ENCODE measurements around the gene NUDT16L1.

Gene NUDT16L1

GRCh38 chr16:4667203-4667963 is 26.0 kb upstream of the NUDT16L1 start:
- Histone ChIP-seq H4K5ac (ENCODE audit: low read length) (no peak overlapping the region), H2BK5ac (ENCODE audit: low read length) (no peak overlapping the region), H3K27ac (ENCODE audit: low read depth, low read length) (no peak overlapping the region), H3K56ac (ENCODE audit: low read length) (no peak overlapping the region), H2BK15ac (replicated peaks; ENCODE audit: low read depth) (no peak overlapping the region), H3K79me1 (ENCODE audit: low read length) (no peaks in the 10 kb centered on the region), H3K4me1 (ENCODE audit: control insufficient read depth, low read depth, low read length) (no peaks in the 10 kb centered on the region), H3K36me3 (ENCODE audit: control insufficient read depth, insufficient read depth, low read length) (peaks cover 6% of the 10 kb centered on the region), H3K18ac (ENCODE audit: low read length) (no peak overlapping the region), H3K4me2 (ENCODE audit: low read length) (no peak overlapping the region), H3K79me2 (ENCODE audit: control insufficient read depth, insufficient read depth, low read length) (no peaks in the 10 kb centered on the region), H2AK5ac (ENCODE audit: low read length) (no peak overlapping the region), H3K9ac (ENCODE audit: low read length) (no peak overlapping the region), H3K4me3 (ENCODE audit: low read length) (no peak overlapping the region), H4K8ac (ENCODE audit: low read depth, low read length) (no peak overlapping the region), H3K4ac (ENCODE audit: low read depth, low read length) (no peak overlapping the region), H2BK120ac (ENCODE audit: low read depth, low read length) (no peak overlapping the region), H3K27me3 (ENCODE audit: insufficient read depth, low read length, poor library complexity) (no peaks in the 10 kb centered on the region), H3K23ac (ENCODE audit: low read length) (no peak overlapping the region)
- no peak for DNase-seq
- WGBS (ENCODE audit: extremely low coverage, insufficient coverage, low lambda C conversion rate) = no CpG with 5 or more reads among the region's 20 CpGs

GRCh38 chr16:4668313-4668960 is 24.9 kb upstream of the NUDT16L1 start:
- Histone ChIP-seq H3K4me2 (ENCODE audit: low read length) (no peak overlapping the region), H3K4me3 (ENCODE audit: low read length) (no peak overlapping the region), H3K9ac (ENCODE audit: low read length) (no peak overlapping the region), H3K4ac (ENCODE audit: low read depth, low read length) (no peak overlapping the region), H3K56ac (ENCODE audit: low read length) (no peak overlapping the region), H3K27me3 (ENCODE audit: insufficient read depth, low read length, poor library complexity) (no peaks in the 10 kb centered on the region), H2BK120ac (ENCODE audit: low read depth, low read length) (no peak overlapping the region), H4K8ac (ENCODE audit: low read depth, low read length) (no peak overlapping the region), H2BK5ac (ENCODE audit: low read length) (no peak overlapping the region), H3K18ac (ENCODE audit: low read length) (no peak overlapping the region), H4K5ac (ENCODE audit: low read length) (no peak overlapping the region), H2AK5ac (ENCODE audit: low read length) (no peak overlapping the region), H3K36me3 (ENCODE audit: control insufficient read depth, insufficient read depth, low read length) (peaks cover 6% of the 10 kb centered on the region), H3K4me1 (ENCODE audit: control insufficient read depth, low read depth, low read length) (no peaks in the 10 kb centered on the region), H3K79me1 (ENCODE audit: low read length) (no peaks in the 10 kb centered on the region), H3K23ac (ENCODE audit: low read length) (no peak overlapping the region), H2BK15ac (replicated peaks; ENCODE audit: low read depth) (no peak overlapping the region), H3K79me2 (ENCODE audit: control insufficient read depth, insufficient read depth, low read length) (no peaks in the 10 kb centered on the region), H3K27ac (ENCODE audit: low read depth, low read length) (no peak overlapping the region)
- DNase-seq = no peak
- WGBS (ENCODE audit: extremely low coverage, insufficient coverage, low lambda C conversion rate) = 100% methylated on average over 9 of the region's 10 CpGs

- Histone ChIP-seq H3K23ac (ENCODE audit: low read length) (peak overlapping the region; percentile 66), H4K8ac (ENCODE audit: low read depth, low read length) (no peak overlapping the region), H3K79me2 (ENCODE audit: control insufficient read depth, insufficient read depth, low read length) (no peaks in the 10 kb centered on the region), H3K79me1 (ENCODE audit: low read length) (no peaks in the 10 kb centered on the region), H2BK120ac (ENCODE audit: low read depth, low read length) (no peak overlapping the region), H3K4me2 (ENCODE audit: low read length) (no peak overlapping the region), H4K5ac (ENCODE audit: low read length) (no peak overlapping the region), H3K27ac (ENCODE audit: low read depth, low read length) (no peak overlapping the region), H3K36me3 (ENCODE audit: control insufficient read depth, insufficient read depth, low read length) (peaks cover 3% of the 10 kb centered on the region), H3K18ac (ENCODE audit: low read length) (no peak overlapping the region), H3K27me3 (ENCODE audit: insufficient read depth, low read length, poor library complexity) (no peaks in the 10 kb centered on the region), H2AK5ac (ENCODE audit: low read length) (no peak overlapping the region), H3K56ac (ENCODE audit: low read length) (no peak overlapping the region), H3K9ac (ENCODE audit: low read length) (no peak overlapping the region), H3K4me1 (ENCODE audit: control insufficient read depth, low read depth, low read length) (no peaks in the 10 kb centered on the region), H2BK15ac (replicated peaks; ENCODE audit: low read depth) (no peak overlapping the region), H3K4me3 (ENCODE audit: low read length) (no peak overlapping the region), H2BK5ac (ENCODE audit: low read length) (no peak overlapping the region), H3K4ac (ENCODE audit: low read depth, low read length) (no peak overlapping the region)
- WGBS (ENCODE audit: extremely low coverage, insufficient coverage, low lambda C conversion rate) = no CpG with 5 or more reads among the region's 33 CpGs
- DNase-seq = no peak
Measured at GRCh38 chr16:4673387-4674046, 19.8 kb upstream of the NUDT16L1 start.

GRCh38 chr16:4674926-4675530 is 18.3 kb upstream of the NUDT16L1 start:
- Histone ChIP-seq H2AK5ac (ENCODE audit: low read length) (no peak overlapping the region), H3K36me3 (ENCODE audit: control insufficient read depth, insufficient read depth, low read length) (no peaks in the 10 kb centered on the region), H2BK5ac (ENCODE audit: low read length) (no peak overlapping the region), H3K23ac (ENCODE audit: low read length) (no peak overlapping the region), H4K8ac (ENCODE audit: low read depth, low read length) (no peak overlapping the region), H3K79me2 (ENCODE audit: control insufficient read depth, insufficient read depth, low read length) (no peaks in the 10 kb centered on the region), H3K4me2 (ENCODE audit: low read length) (no peak overlapping the region), H2BK15ac (replicated peaks; ENCODE audit: low read depth) (no peak overlapping the region), H3K27ac (ENCODE audit: low read depth, low read length) (no peak overlapping the region), H3K79me1 (ENCODE audit: low read length) (no peaks in the 10 kb centered on the region), H3K4ac (ENCODE audit: low read depth, low read length) (no peak overlapping the region), H3K4me3 (ENCODE audit: low read length) (no peak overlapping the region), H2BK120ac (ENCODE audit: low read depth, low read length) (no peak overlapping the region), H3K18ac (ENCODE audit: low read length) (no peak overlapping the region), H4K5ac (ENCODE audit: low read length) (no peak overlapping the region), H3K56ac (ENCODE audit: low read length) (no peak overlapping the region), H3K27me3 (ENCODE audit: insufficient read depth, low read length, poor library complexity) (no peaks in the 10 kb centered on the region), H3K4me1 (ENCODE audit: control insufficient read depth, low read depth, low read length) (no peaks in the 10 kb centered on the region), H3K9ac (ENCODE audit: low read length) (no peak overlapping the region)
- no CpG with 5 or more reads among the region's 9 CpGs for WGBS (ENCODE audit: extremely low coverage, insufficient coverage, low lambda C conversion rate)
- DNase-seq = no peak

GRCh38 chr16:4675864-4676786 is 17.2 kb upstream of the NUDT16L1 start:
- peak; percentile 60 for DNase-seq
- Histone ChIP-seq H4K5ac (ENCODE audit: low read length) (no peak overlapping the region), H2BK5ac (ENCODE audit: low read length) (peak overlapping the region; percentile 9), H2BK120ac (ENCODE audit: low read depth, low read length) (no peak overlapping the region), H3K4me3 (ENCODE audit: low read length) (no peak overlapping the region), H4K8ac (ENCODE audit: low read depth, low read length) (no peak overlapping the region), H2BK15ac (replicated peaks; ENCODE audit: low read depth) (no peak overlapping the region), H3K23ac (ENCODE audit: low read length) (no peak overlapping the region), H3K4me1 (ENCODE audit: control insufficient read depth, low read depth, low read length) (no peaks in the 10 kb centered on the region), H3K4me2 (ENCODE audit: low read length) (no peak overlapping the region), H3K27ac (ENCODE audit: low read depth, low read length) (peak overlapping the region; percentile 35), H3K18ac (ENCODE audit: low read length) (no peak overlapping the region), H3K79me1 (ENCODE audit: low read length) (no peaks in the 10 kb centered on the region), H2AK5ac (ENCODE audit: low read length) (no peak overlapping the region), H3K56ac (ENCODE audit: low read length) (peak overlapping the region; percentile 83), H3K27me3 (ENCODE audit: insufficient read depth, low read length, poor library complexity) (no peaks in the 10 kb centered on the region), H3K36me3 (ENCODE audit: control insufficient read depth, insufficient read depth, low read length) (no peaks in the 10 kb centered on the region), H3K4ac (ENCODE audit: low read depth, low read length) (no peak overlapping the region), H3K9ac (ENCODE audit: low read length) (peak overlapping the region; percentile 52), H3K79me2 (ENCODE audit: control insufficient read depth, insufficient read depth, low read length) (no peaks in the 10 kb centered on the region)
- no CpG with 5 or more reads among the region's 23 CpGs for WGBS (ENCODE audit: extremely low coverage, insufficient coverage, low lambda C conversion rate)

Measured in mesendoderm (in vitro differentiated cells).